HEK293T (cell line): ENCODE measurements around the gene DHFR.
"Not testable (repeated sequence)": the region's sequence is repeated elsewhere in the genome, so short reads cannot be mapped to it uniquely, and the experiment has no call there.

Source experiments
- CTCF ChIA-PET: fragments of 350-600 bp; formaldehyde crosslinking; extraction: SDS; loops from one replicate; lab custom pipeline; 2021; ENCODE audit warnings: antibody characterized with exemption, inconsistent platforms; lab: Yijun Ruan, JAX
- POLR2A ChIA-PET: fragments of 350-600 bp; formaldehyde crosslinking; extraction: SDS; loops from one replicate; lab custom pipeline; 2020; ENCODE audit warnings: antibody characterized with exemption, inconsistent platforms; lab: Yijun Ruan, JAX
- DNase-seq: peaks from one replicate; pipeline ENCODE4 v3.0.0; 2012; ENCODE audit warnings: mixed read lengths; ENCODE audit errors: extremely low spot score
- ARNT ChIP-seq: fragments of 450-650 bp; IDR thresholded peaks from 2 replicates; pipeline ENCODE4 v1.6.1; 2017; ENCODE audit warnings: mild to moderate bottlenecking
- BHLHE40 ChIP-seq: fragments of 450-650 bp; IDR thresholded peaks from 2 replicates; pipeline ENCODE4 v1.6.1; 2016; ENCODE audit warnings: mild to moderate bottlenecking, moderate library complexity, borderline replicate concordance
- CTBP1 ChIP-seq: fragments of 450-650 bp; IDR thresholded peaks from 2 replicates; pipeline ENCODE4 v1.6.1; 2016; ENCODE audit warnings: borderline replicate concordance
- ELF4 ChIP-seq: fragments of 450-650 bp; IDR thresholded peaks from 2 replicates; pipeline ENCODE4 v1.6.1; 2017; ENCODE audit warnings: antibody characterized with exemption
- FOXA1 ChIP-seq: fragments of 450-650 bp; IDR thresholded peaks from 2 replicates; pipeline ENCODE4 v1.6.1; 2016; ENCODE audit warnings: mild to moderate bottlenecking
- FOXK2 ChIP-seq: fragments of 450-650 bp; IDR thresholded peaks from 2 replicates; pipeline ENCODE4 v1.6.1; 2016; ENCODE audit warnings: mild to moderate bottlenecking
- FOXM1 ChIP-seq: fragments of 450-650 bp; IDR thresholded peaks from 2 replicates; pipeline ENCODE4 v1.6.1; 2017; ENCODE audit warnings: mild to moderate bottlenecking, borderline replicate concordance
- HDGF ChIP-seq: fragments of 450-650 bp; IDR thresholded peaks from 2 replicates; pipeline ENCODE4 v1.6.1; 2017; ENCODE audit warnings: antibody characterized with exemption, borderline replicate concordance
- L3MBTL2 ChIP-seq: fragments of 450-650 bp; conservative IDR thresholded peaks from 2 replicates; pipeline ENCODE4 v1.6.1; 2016; ENCODE audit warnings: mild to moderate bottlenecking
- LEF1 ChIP-seq: fragments of 450-650 bp; IDR thresholded peaks from 2 replicates; pipeline ENCODE4 v1.6.1; 2017; ENCODE audit warnings: mild to moderate bottlenecking, borderline replicate concordance
- NFRKB ChIP-seq: fragments of 450-650 bp; IDR thresholded peaks from 2 replicates; pipeline ENCODE4 v1.6.1; 2016; ENCODE audit warnings: mild to moderate bottlenecking, moderate library complexity
- PKNOX1 ChIP-seq: fragments of 450-650 bp; IDR thresholded peaks from 2 replicates; pipeline ENCODE4 v1.6.1; 2016
- SP1 ChIP-seq: fragments of 450-650 bp; IDR thresholded peaks from 2 replicates; pipeline ENCODE4 v1.6.1; 2017
- SUZ12 ChIP-seq: fragments of 450-650 bp; IDR thresholded peaks from 2 replicates; pipeline ENCODE4 v1.6.1; 2016; ENCODE audit warnings: mild to moderate bottlenecking
- TARDBP ChIP-seq: fragments of 450-650 bp; IDR thresholded peaks from 2 replicates; pipeline ENCODE4 v1.6.1; 2016
- ZNF384 ChIP-seq: fragments of 450-650 bp; IDR thresholded peaks from 2 replicates; pipeline ENCODE4 v1.6.1; 2016

DHFR gene

DNA sequence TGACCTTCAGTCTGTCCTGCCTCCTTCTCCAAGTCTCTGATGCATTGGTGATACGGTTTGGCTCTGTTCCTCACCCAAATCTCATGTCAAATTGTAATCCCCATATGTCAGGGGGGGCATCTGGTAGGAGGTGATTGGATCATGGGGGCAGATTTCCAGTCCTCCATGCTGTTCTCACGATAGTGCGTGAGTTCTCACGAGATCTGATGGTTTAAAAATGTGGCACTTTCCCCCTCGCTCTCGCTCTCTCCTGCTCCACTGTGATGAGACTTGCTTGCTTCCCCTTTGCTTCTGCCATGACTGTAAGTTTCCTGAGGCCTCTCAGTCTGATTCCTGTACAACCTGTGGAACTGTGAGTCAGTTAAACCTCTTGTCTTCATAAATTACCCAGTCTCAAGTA is 70.0 kb downstream of the DHFR start:
- ChIA-PET CTCF (no interaction called here), POLR2A (no interaction called here)
- TF ChIP-seq HDGF (no peak), PKNOX1 (no peak), ARNT (no peak), TARDBP (no peak), NFRKB (no peak), FOXK2 (no peak), FOXA1 (no peak), CTBP1 (no peak), ZNF384 (no peak), ELF4 (no peak), LEF1 (no peak), SUZ12 (no peak)
- DNase-seq: no peak

DNA sequence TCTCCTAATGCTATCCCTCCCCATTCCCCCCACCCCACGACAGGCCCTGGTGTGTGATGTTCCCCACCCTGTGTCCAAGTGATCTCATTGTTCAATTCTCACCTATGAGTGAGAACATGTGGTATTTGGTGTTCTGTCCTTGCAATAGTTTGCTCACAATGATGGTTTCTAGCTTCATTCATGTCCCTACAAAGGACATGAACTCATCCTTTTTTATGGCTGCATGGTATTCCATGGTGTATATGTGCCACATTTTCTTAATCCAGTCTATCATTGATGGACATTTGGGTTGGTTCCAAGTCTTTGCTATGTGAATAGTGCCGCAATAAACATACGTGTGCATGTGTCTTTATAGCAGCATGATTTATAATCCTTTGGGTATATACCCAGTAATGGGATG is 74.5 kb downstream of the DHFR start:
- POLR2A ChIA-PET, DNase-seq, CTCF ChIA-PET: not testable (repeated sequence)

GRCh38 chr5:80579050-80579449 is 75.7 kb downstream of the DHFR start:
- DNase-seq: no peak
- ChIA-PET POLR2A (no interaction called here), CTCF (interaction anchor here (0.6 kb wide), 1 partner anchor 78 kb away, joined by 4 read pairs; no protein-coding TSS in a partner anchor)
- no peak for TF ChIP-seq CTBP1
- no peak for TF ChIP-seq LEF1

DNA sequence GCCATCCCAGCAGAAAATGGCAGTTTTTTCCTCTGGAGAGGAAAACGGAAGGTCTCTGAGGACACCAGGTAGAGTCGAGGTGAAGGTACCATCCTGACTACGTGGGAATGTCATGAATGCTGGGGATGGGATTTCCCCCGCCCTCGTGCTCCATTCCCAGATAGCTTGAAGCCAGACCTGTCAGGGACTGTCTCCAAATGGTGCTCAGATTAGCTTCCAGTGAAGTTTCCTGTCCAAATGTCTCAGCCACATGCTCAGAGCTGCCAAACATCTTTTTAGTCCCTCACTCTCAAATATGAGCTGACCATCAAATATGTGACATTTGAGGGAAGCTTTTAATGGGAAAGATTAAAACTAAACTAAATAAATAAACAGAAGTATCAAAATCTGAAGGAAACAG is 77.1 kb downstream of the DHFR start:
- TF ChIP-seq CTBP1 (no peak), ZNF384 (no peak), SUZ12 (no peak), ARNT (no peak), BHLHE40 (no peak), FOXM1 (no peak), L3MBTL2 (no peak), FOXA1 (no peak), PKNOX1 (no peak), TARDBP (no peak), FOXK2 (no peak), LEF1 (no peak), SP1 (no peak), ELF4 (no peak), NFRKB (no peak), HDGF (no peak)
- CTCF ChIA-PET: no interaction called here
- POLR2A ChIA-PET: no interaction called here

DNA sequence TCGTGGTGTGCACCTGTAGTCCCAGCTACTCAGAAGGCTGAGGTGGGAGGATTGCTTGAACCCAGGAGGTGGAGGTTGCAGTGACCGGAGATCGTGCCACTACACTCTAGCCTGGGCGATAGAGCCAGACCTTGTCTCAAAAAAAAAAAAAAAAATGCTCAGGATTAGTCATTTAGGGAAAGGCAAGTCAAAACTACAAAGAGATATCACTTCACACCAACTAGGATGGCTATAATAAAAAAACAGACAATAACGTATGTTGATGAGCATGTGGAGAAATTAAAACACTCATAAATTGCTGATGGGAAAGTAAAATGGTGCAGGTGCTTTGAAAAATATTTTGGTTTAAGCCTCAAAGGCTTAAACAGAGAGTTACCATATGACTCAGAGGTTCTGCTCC is 78.4 kb downstream of the DHFR start:
- CTCF ChIA-PET: no interaction called here
- TF ChIP-seq FOXA1 (no peak), FOXM1 (no peak), BHLHE40 (no peak), SUZ12 (no peak), L3MBTL2 (no peak), CTBP1 (no peak), LEF1 (no peak), ARNT (no peak), ZNF384 (no peak), FOXK2 (no peak), NFRKB (no peak), SP1 (no peak), PKNOX1 (no peak), TARDBP (no peak)

More for the DNA sequence above, 77.1 kb downstream of the DHFR start:
- no peak for DNase-seq

More for the DNA sequence above, 78.4 kb downstream of the DHFR start:
- POLR2A ChIA-PET: no interaction called here
- no peak for DNase-seq
